BLaER1 treated with 17β-estradiol and CSF1 and Interleukin-3, amounts not matched to agents 10 nM and 100 nM (cell line): ENCODE data around the gene CAMK2D.

ENCODE experiments used
- H3K27ac ChIP-seq, 11 experiments: shearing (Covaris generic); formaldehyde crosslinking; 2 replicates each; pipeline ENCODE4 v1.8.1; 2022
- H3K27me3 ChIP-seq, 11 experiments: shearing (Covaris generic); formaldehyde crosslinking; 2 replicates each; pipeline ENCODE4 v1.8.1; 2022
- H3K36me3 ChIP-seq, 11 experiments: shearing (Covaris generic); formaldehyde crosslinking; 2 replicates each; pipeline ENCODE4 v1.8.1; 2022
- H3K4me1 ChIP-seq, 10 experiments: shearing (Covaris generic); formaldehyde crosslinking; 2 replicates each; pipeline ENCODE4 v1.8.1; 2022
- H3K4me2 ChIP-seq, 11 experiments: shearing (Covaris generic); formaldehyde crosslinking; 2 replicates each; pipeline ENCODE4 v1.8.1; 2022
- H3K4me3 ChIP-seq, 10 experiments: shearing (Covaris generic); formaldehyde crosslinking; 2 replicates each; pipeline ENCODE4 v1.8.1; 2022
- H3K9ac ChIP-seq, 11 experiments: shearing (Covaris generic); formaldehyde crosslinking; 2 replicates each; pipeline ENCODE4 v1.8.1; 2022
- H3K9me3 ChIP-seq, 11 experiments: shearing (Covaris generic); formaldehyde crosslinking; replicated peaks in 1 of 11; 2 replicates each; pipeline ENCODE4 v1.8.1; 2022
- H4K20me1 ChIP-seq, 11 experiments: shearing (Covaris generic); formaldehyde crosslinking; 2 replicates each; pipeline ENCODE4 v1.8.1; 2022
- Cebpa-rat ChIP-seq, 11 experiments: shearing (Covaris generic); IDR thresholded peaks; 2 replicates each; pipeline ENCODE4 v1.8.1; 2022

CAMK2D gene

GRCh38 chr4:113614414-113614813 lies 147.1 kb downstream of the CAMK2D start:
- peak overlapping the region in 6 of 11 experiments; percentile 13 to 60 (median 30); a peak in 11 of 22 replicates for H3K4me2 ChIP-seq
- H3K9ac ChIP-seq = no peak overlapping the region
- TF ChIP-seq Cebpa-rat (IDR thresholded peaks at IDR 0.05) = no peak
- H4K20me1 ChIP-seq = peaks cover 0 to 38% (median 0%) of the 10 kb centered on the region in 11 experiments; a peak in 3 of 22 replicates
- peaks cover 0 to 12% (median 0%) of the 10 kb centered on the region in 11 experiments; a peak in 5 of 22 replicates for H3K9me3 ChIP-seq
- peaks cover 0 to 50% (median 20%) of the 10 kb centered on the region in 11 experiments; a peak in 16 of 22 replicates for H3K36me3 ChIP-seq
- H3K4me3 ChIP-seq = no peak overlapping the region
- H3K4me1 ChIP-seq = peaks cover 5 to 80% (median 39%) of the 10 kb centered on the region in 10 experiments; a peak in 19 of 20 replicates
- H3K27me3 ChIP-seq = no peaks in the 10 kb centered on the region
- peak overlapping the region in 4 of 11 experiments; percentile 25 to 41 (median 38); a peak in 5 of 22 replicates for H3K27ac ChIP-seq

GRCh38 chr4:113613503-113613902 lies 148.0 kb downstream of the CAMK2D start:
- H3K27me3 ChIP-seq = no peaks in the 10 kb centered on the region
- H3K27ac ChIP-seq = peak overlapping the region in 4 of 11 experiments; percentile 37 to 61 (median 41); a peak in 6 of 22 replicates
- peak overlapping the region in 2 of 11 experiments; percentile 3 to 41; a peak in 1 of 22 replicates for H3K4me2 ChIP-seq
- peaks cover 0 to 59% (median 29%) of the 10 kb centered on the region in 11 experiments; a peak in 16 of 22 replicates for H3K36me3 ChIP-seq
- peaks cover 0 to 16% (median 0%) of the 10 kb centered on the region in 11 experiments; a peak in 5 of 22 replicates for H3K9me3 ChIP-seq
- H3K4me3 ChIP-seq = no peak overlapping the region
- peaks cover 0 to 30% (median 0%) of the 10 kb centered on the region in 11 experiments; a peak in 3 of 22 replicates for H4K20me1 ChIP-seq
- H3K9ac ChIP-seq = no peak overlapping the region
- peaks cover 5 to 71% (median 30%) of the 10 kb centered on the region in 10 experiments; a peak in 19 of 20 replicates for H3K4me1 ChIP-seq
- no peak for TF ChIP-seq Cebpa-rat (IDR thresholded peaks at IDR 0.05)

- no peak for TF ChIP-seq Cebpa-rat (IDR thresholded peaks at IDR 0.05)
- peaks cover 0 to 46% (median 22%) of the 10 kb centered on the region in 11 experiments; a peak in 19 of 22 replicates for H3K9me3 ChIP-seq
- no peaks in the 10 kb centered on the region for H3K27me3 ChIP-seq
- peaks cover 16 to 84% (median 56%) of the 10 kb centered on the region in 11 experiments; a peak in 20 of 22 replicates for H3K36me3 ChIP-seq
- no peak overlapping the region for H3K9ac ChIP-seq
- H3K4me1 ChIP-seq = peaks cover 1 to 41% (median 9%) of the 10 kb centered on the region in 10 experiments; a peak in 16 of 20 replicates
- H3K27ac ChIP-seq = no peak overlapping the region
- peaks cover 0 to 42% (median 0%) of the 10 kb centered on the region in 11 experiments; a peak in 3 of 22 replicates for H4K20me1 ChIP-seq
- no peak overlapping the region for H3K4me2 ChIP-seq
- no peak overlapping the region for H3K4me3 ChIP-seq
Measured at GRCh38 chr4:113610537-113610936, 151.0 kb downstream of the CAMK2D start.

- no peak overlapping the region for H3K4me2 ChIP-seq
Measured at GRCh38 chr4:113607998-113608397, 153.5 kb downstream of the CAMK2D start.

GRCh38 chr4:113607147-113607720 lies 154.3 kb downstream of the CAMK2D start:
- Histone ChIP-seq H3K9ac (no peak overlapping the region), H3K9me3 (peaks cover 0 to 54% (median 32%) of the 10 kb centered on the region in 11 experiments; a peak in 19 of 22 replicates), H3K27me3 (no peaks in the 10 kb centered on the region), H3K4me2 (no peak overlapping the region), H3K4me1 (peaks cover 6 to 16% (median 9%) of the 10 kb centered on the region in 10 experiments; a peak in 19 of 20 replicates), H4K20me1 (peaks cover 0 to 35% (median 0%) of the 10 kb centered on the region in 11 experiments; a peak in 3 of 22 replicates), H3K27ac (no peak overlapping the region), H3K4me3 (no peak overlapping the region; a peak in 1 of 20 replicates), H3K36me3 (peaks cover 17 to 79% (median 69%) of the 10 kb centered on the region in 11 experiments; a peak in 20 of 22 replicates)
- TF ChIP-seq Cebpa-rat (IDR thresholded peaks at IDR 0.05) = no peak

More at GRCh38 chr4:113607998-113608397, 153.5 kb downstream of the CAMK2D start:
- Histone ChIP-seq H3K27me3 (no peaks in the 10 kb centered on the region), H3K9ac (no peak overlapping the region), H3K9me3 (peaks cover 0 to 55% (median 32%) of the 10 kb centered on the region in 11 experiments; a peak in 19 of 22 replicates), H3K27ac (peak overlapping the region in 1 of 11 experiments; percentile 33; a peak in 1 of 22 replicates), H3K4me1 (peaks cover 0 to 16% (median 9%) of the 10 kb centered on the region in 10 experiments; a peak in 16 of 20 replicates), H4K20me1 (peaks cover 0 to 35% (median 0%) of the 10 kb centered on the region in 11 experiments; a peak in 3 of 22 replicates), H3K4me3 (no peak overlapping the region), H3K36me3 (peaks cover 17 to 85% (median 65%) of the 10 kb centered on the region in 11 experiments; a peak in 20 of 22 replicates)
- no peak for TF ChIP-seq Cebpa-rat (IDR thresholded peaks at IDR 0.05)

GRCh38 chr4:113604955-113605354 lies 156.6 kb downstream of the CAMK2D start:
- Histone ChIP-seq H3K4me3 (no peak overlapping the region), H3K4me1 (peaks cover 6 to 11% (median 9%) of the 10 kb centered on the region in 10 experiments; a peak in 19 of 20 replicates), H3K9ac (no peak overlapping the region), H4K20me1 (peaks cover 0 to 31% (median 0%) of the 10 kb centered on the region in 11 experiments; a peak in 3 of 22 replicates), H3K27ac (no peak overlapping the region), H3K4me2 (peak overlapping the region in 2 of 11 experiments; percentile 1 to 7; a peak in 1 of 22 replicates), H3K9me3 (peaks cover 0 to 53% (median 32%) of the 10 kb centered on the region in 11 experiments; a peak in 19 of 22 replicates), H3K36me3 (peaks cover 22 to 76% (median 62%) of the 10 kb centered on the region in 11 experiments; a peak in 20 of 22 replicates), H3K27me3 (no peaks in the 10 kb centered on the region)
- no peak for TF ChIP-seq Cebpa-rat (IDR thresholded peaks at IDR 0.05)

GRCh38 chr4:113603911-113604310 lies 157.6 kb downstream of the CAMK2D start:
- no peak overlapping the region for H3K4me3 ChIP-seq
- H3K4me2 ChIP-seq = 0 out of 22 replicates have a peak overlapping the region, but pooled peaks of 1 of the 11 experiments have one; percentile 3
- no peak overlapping the region for H3K9ac ChIP-seq
- H3K27ac ChIP-seq = no peak overlapping the region
- H4K20me1 ChIP-seq = peaks cover 0 to 36% (median 0%) of the 10 kb centered on the region in 11 experiments; a peak in 3 of 22 replicates
- H3K27me3 ChIP-seq = no peaks in the 10 kb centered on the region
- TF ChIP-seq Cebpa-rat (IDR thresholded peaks at IDR 0.05) = no peak
- H3K4me1 ChIP-seq = peaks cover 6 to 11% (median 9%) of the 10 kb centered on the region in 10 experiments; a peak in 19 of 20 replicates
- H3K9me3 ChIP-seq = peaks cover 0 to 53% (median 28%) of the 10 kb centered on the region in 11 experiments; a peak in 19 of 22 replicates
- H3K36me3 ChIP-seq = peaks cover 21 to 76% (median 63%) of the 10 kb centered on the region in 11 experiments; a peak in 20 of 22 replicates

GRCh38 chr4:113602646-113603228 lies 158.8 kb downstream of the CAMK2D start:
- H3K4me2 ChIP-seq = peak overlapping the region in 8 of 11 experiments; percentile 30 to 63 (median 50); a peak in 14 of 22 replicates
- H3K9ac ChIP-seq = no peak overlapping the region
- H4K20me1 ChIP-seq = peaks cover 0 to 40% (median 0%) of the 10 kb centered on the region in 11 experiments; a peak in 3 of 22 replicates
- peaks cover 6 to 11% (median 9%) of the 10 kb centered on the region in 10 experiments; a peak in 19 of 20 replicates for H3K4me1 ChIP-seq
- H3K9me3 ChIP-seq = peaks cover 0 to 45% (median 24%) of the 10 kb centered on the region in 11 experiments; a peak in 19 of 22 replicates
- peak overlapping the region in 4 of 11 experiments; percentile 1 to 39 (median 20); a peak in 4 of 22 replicates for H3K27ac ChIP-seq
- no peak overlapping the region for H3K4me3 ChIP-seq
- H3K27me3 ChIP-seq = no peaks in the 10 kb centered on the region
- H3K36me3 ChIP-seq = peaks cover 25 to 76% (median 56%) of the 10 kb centered on the region in 11 experiments; a peak in 20 of 22 replicates
- TF ChIP-seq Cebpa-rat (IDR thresholded peaks at IDR 0.05) = no peak
